Gastroesophageal sphincter (tissue), 3 donors: Measurements from ENCODE around the gene VIP.

Experiments
- CTCF ChIP-seq, 4 experiments: fragments of 200-600 bp in 2 of 4; fragments of 450-650 bp in 2 of 4; sonication (generic) in 1 of 4; IDR thresholded peaks; one replicate each; pipeline ENCODE4 v1.5.1; 2017 to 2019; ENCODE audit warnings: antibody characterized with exemption in 4 of 4, mild to moderate bottlenecking in 2 of 4, moderate library complexity in 2 of 4
- POLR2A ChIP-seq, 2 donors: fragments of 450-650 bp; IDR thresholded peaks; one replicate each; pipeline ENCODE4 v1.6.1; 2017; ENCODE audit warnings: antibody characterized with exemption in 2 of 2, mild to moderate bottlenecking in 2 of 2, moderate library complexity in 1 of 2

- no peak for TF ChIP-seq POLR2A (IDR thresholded peaks at IDR 0.05)
- TF ChIP-seq CTCF (IDR thresholded peaks at IDR 0.05): no peak
Observed at GRCh38 chr6:152765331-152765730, 14.7 kb downstream of the VIP start.
